ENCODE results near the gene EAPP. TPM values are rescaled to one million over a fixed set of nuclear protein-coding genes. Genes with fewer than 3 reads are reported as not detected.
"Not testable (repeated sequence)": the region's sequence is repeated elsewhere in the genome, so short reads cannot be mapped to it uniquely, and the experiment has no call there.

Gene EAPP
- total RNA-seq, 1 experiment from 2014 or later, result 54.1 TPM

DNA sequence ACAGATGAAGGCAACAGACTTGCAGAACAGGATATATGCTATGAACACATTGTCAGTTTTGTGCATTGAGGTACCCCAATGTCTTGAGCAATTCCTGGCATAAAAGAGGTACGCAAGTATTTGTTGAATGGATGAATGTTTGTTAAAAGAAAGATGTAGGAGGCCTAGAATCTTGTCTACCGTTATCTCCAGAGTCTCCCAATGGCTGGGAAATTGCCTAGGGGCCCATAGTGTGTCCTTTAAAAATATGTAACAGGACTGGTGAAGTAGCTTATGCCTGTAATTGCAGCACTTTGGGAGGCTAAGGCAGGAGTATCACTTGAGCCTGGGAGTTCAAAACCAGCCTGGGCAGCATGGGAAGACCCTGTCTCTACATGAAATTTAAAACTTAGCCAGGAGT lies 57.0 kb downstream of the EAPP start:
- DNase-seq (ENCODE audit: low read depth), result no peak

DNA sequence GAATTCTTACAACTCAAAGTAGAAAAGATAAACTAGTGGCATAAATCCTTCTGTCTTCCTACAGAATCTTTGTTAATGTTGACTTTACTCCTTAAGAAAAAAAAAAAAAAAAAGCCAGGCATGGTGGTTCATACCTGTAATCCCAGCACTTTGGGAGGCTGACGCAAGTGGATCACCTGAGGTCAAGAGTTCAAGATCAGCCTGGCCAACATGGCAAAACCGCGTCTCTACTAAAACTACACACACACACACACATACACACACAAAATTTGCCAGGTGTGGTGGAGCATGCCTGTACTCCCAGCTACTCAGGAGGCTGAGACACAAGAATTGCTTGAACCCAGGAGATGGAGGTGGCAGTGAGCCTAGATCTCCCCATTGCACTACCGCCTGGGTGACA lies 59.8 kb downstream of the EAPP start:
- no peak for DNase-seq (ENCODE audit: low read depth)

DNA sequence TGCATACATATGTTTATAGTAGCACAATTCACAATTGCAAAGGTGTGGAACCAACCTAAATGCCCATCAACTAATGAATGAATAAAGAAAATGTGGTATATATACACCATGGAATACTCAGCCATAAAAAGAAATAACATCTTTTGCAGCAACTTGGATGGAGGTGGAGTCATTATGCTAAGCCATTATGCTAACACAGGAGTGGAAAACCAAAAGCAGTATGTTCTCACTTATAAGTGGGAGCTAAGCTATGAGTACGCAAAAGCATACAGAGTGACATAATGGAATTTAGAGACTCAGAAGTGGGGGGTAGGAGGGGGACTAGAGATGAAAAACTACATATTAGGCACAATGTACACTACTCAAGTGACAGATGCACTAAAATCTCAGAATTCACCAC lies 61.2 kb downstream of the EAPP start:
- DNase-seq (ENCODE audit: low read depth), result no peak

DNA sequence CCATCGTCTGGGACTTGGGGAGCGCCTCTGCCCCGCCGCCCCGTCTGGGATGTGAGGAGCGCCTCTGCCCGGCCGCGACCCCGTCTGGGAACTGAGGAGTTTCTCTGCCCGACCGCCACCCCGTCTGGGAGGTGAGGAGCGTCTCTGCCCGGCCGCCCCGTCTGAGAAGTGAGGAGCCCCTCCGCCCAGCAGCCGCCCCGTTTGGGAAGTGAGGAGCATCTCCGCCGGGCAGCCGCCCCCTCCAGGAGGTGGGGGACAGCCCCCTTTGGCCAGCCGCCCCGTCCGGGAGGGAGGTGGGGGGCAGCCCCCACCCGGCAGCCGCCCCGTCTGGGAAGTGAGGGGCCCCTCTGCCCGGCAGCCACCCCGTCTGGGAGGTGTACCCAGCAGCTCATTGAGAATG lies 63.5 kb downstream of the EAPP start:
- DNase-seq (ENCODE audit: low read depth), result not testable (repeated sequence)

DNA sequence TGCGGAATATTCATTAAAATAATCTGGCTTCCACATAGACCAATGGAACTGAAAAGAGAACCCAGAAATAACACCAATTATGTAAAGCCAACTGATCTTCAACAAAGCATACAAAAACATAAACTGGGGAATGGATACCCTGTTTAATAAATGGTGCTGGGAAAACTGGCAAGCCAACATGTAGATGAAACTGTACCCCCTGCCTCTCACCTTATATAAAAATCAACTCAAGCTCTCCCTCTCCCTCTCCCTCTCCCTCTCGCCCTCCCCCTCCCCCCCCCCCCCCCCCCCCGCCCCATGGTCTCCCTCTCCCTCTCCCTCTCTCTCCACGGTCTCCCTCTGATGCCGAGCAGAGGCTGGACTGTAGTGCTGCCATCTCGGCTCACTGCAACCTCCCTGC lies 64.3 kb downstream of the EAPP start:
- DNase-seq (ENCODE audit: low read depth), result no peak

DNA sequence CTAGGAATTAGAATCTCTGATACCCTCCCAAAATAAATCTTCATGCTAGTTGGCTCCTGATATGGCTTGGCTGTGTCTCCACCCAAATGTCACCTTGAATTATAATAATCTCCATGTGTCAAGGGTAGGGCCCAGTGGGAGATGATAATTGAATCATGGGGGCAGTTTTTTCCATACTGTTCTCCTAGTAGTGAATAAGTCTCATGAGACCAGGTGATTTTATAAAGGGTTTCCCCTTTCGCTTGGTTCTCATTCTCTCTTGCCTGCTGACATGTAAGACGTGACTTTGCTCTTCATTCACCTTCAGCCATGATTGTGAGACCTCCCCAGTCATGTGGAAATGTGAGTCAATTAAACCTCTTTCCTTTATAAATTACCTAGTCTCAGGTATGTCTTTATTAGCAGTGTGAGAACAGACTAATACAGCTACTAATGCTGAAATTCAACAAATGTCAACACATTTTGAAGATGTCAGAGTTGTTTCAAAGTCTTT lies 65.3 kb downstream of the EAPP start:
- DNase-seq (ENCODE audit: low read depth), result no peak

DNA sequence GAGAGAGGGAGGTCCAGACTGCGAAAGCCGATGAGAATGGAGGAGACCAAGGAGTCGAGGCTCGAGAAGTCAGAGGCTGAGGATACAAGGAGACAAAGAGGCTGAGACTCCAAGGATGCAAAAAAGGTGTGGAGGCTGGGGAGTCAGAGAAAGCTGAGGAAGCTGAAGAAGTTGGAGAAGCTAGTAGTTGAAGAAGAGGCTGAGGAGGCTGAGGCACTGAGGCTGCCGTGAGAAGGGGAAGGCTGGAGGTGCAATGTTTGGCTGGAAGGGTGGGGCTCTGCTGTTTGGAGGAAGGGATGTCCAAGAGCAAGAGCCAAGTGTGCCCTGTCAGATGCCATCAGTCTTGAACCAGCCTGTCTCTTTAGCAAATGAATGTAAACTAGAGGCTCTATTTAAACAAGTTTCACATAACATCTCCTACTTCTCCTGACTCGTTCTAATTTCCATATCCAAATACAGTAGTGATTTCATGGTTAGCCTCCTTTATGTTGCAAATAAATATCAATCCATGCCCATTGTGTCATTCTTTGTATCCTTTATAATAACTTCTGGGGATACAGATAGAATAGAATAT lies 66.7 kb downstream of the EAPP start:
- no peak for DNase-seq (ENCODE audit: low read depth)

DNA sequence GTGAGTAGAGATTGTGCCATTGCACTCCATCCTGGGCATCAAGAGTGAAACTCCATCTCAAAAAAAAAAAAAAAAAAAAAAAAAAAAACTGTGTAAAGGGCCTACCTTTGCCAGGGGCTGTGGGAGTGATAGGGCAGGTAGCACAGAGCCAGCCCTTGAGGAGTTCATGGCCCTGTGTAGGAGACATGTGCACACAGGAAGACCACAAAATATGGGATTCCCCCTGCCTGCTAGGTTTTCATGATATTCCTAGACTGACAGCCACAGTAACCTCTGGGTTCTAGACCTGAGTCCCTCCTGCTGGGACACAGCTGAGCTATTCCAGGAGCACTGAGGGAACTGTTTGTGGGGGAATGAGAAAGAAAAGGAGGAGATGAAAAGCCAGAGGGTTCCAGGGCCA lies 69.2 kb downstream of the EAPP start:
- no peak for DNase-seq (ENCODE audit: low read depth)

DNA sequence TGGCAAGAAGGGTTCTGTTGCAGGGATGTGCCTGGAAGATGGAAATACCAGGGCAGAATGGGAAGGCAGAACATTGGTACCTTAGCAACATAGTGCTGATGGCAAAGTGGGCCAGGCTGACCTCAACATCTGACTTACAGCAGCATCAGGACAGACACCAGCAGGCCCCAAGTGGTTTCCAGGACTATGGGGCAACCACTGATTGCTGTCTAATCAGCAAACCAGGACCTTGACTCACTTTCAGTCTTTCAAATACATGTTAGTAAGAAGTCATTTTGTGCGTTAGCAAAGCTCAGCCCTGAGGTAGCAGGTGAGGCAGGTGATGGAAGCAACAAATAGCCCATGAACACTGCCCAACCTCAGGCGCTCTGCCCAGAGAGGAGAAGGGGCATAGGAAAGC lies 72.8 kb downstream of the EAPP start:
- no peak for DNase-seq (ENCODE audit: low read depth)

Other genes with a start within 250 kb of the EAPP start
- 24.1 and 36.3 TPM in 2 replicates for gene SPTSSA, start 77.5 kb downstream of the EAPP start, total RNA-seq (2014; rRNA removed; shearing (Covaris generic))
- gene SNX6, start 90.4 kb upstream of the EAPP start, total RNA-seq (2014; rRNA removed; shearing (Covaris generic)), result 138 and 141 TPM in 2 replicates
- 78.9 and 128 TPM in 2 replicates for gene CFL2, start 174.9 kb upstream of the EAPP start, total RNA-seq (2014; rRNA removed; shearing (Covaris generic))